ENCODE measurements around the gene ZNF678. TPM values are rescaled to one million over a fixed set of nuclear protein-coding genes. Genes with fewer than 3 reads are reported as not detected.
"Not testable (repeated sequence)": the region's sequence is repeated elsewhere in the genome, so short reads cannot be mapped to it uniquely, and the experiment has no call there.

Gene ZNF678
- total RNA-seq, 1 donor from 2014 or later, result 7.1 TPM

DNA sequence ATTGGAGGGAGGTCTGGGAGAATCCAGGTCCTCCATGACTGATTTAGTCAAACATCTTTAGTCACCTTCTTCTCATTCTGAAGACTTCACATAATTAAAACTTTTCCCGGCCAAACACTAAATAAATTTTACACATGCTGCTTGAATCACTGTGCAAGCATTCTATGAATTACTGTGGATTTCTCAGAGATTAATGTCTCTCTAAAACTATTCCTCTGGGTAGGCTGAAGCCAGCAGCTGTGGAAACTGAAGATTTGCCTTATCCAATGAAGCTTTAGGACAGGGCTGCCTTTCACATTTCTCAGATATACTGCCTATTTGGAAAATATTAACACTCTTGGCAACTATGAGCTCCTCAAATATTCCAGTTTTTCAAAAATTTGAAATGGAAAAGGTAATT is 110.1 kb downstream of the ZNF678 start:
- H3K4me3 ChIP-seq (ENCODE audit: low read depth, low read length), result no peak overlapping the region
- TF ChIP-seq, protein P1, sequence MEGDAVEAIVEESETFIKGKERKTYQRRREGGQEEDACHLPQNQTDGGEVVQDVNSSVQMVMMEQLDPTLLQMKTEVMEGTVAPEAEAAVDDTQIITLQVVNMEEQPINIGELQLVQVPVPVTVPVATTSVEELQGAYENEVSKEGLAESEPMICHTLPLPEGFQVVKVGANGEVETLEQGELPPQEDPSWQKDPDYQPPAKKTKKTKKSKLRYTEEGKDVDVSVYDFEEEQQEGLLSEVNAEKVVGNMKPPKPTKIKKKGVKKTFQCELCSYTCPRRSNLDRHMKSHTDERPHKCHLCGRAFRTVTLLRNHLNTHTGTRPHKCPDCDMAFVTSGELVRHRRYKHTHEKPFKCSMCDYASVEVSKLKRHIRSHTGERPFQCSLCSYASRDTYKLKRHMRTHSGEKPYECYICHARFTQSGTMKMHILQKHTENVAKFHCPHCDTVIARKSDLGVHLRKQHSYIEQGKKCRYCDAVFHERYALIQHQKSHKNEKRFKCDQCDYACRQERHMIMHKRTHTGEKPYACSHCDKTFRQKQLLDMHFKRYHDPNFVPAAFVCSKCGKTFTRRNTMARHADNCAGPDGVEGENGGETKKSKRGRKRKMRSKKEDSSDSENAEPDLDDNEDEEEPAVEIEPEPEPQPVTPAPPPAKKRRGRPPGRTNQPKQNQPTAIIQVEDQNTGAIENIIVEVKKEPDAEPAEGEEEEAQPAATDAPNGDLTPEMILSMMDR (conservative IDR thresholded peaks at IDR 0.05; ENCODE audit: low read depth, low read length), result no peak
- DNase-seq (ENCODE audit: low read depth), result no peak

GRCh38 chr1:227685807-227686206 is 122.5 kb downstream of the ZNF678 start:
- TF ChIP-seq, protein P1 (conservative IDR thresholded peaks at IDR 0.05; ENCODE audit: low read depth, low read length), result no peak
- no peak overlapping the region for H3K4me3 ChIP-seq (ENCODE audit: low read depth, low read length)
- no peak for DNase-seq (ENCODE audit: low read depth)

- DNase-seq (ENCODE audit: low read depth), result no peak
- TF ChIP-seq, protein P1 (conservative IDR thresholded peaks at IDR 0.05; ENCODE audit: low read depth, low read length), result no peak
- H3K4me3 ChIP-seq (ENCODE audit: low read depth, low read length), result no peak overlapping the region
Observed at GRCh38 chr1:227697321-227697864, 134.0 kb downstream of the ZNF678 start.

DNA sequence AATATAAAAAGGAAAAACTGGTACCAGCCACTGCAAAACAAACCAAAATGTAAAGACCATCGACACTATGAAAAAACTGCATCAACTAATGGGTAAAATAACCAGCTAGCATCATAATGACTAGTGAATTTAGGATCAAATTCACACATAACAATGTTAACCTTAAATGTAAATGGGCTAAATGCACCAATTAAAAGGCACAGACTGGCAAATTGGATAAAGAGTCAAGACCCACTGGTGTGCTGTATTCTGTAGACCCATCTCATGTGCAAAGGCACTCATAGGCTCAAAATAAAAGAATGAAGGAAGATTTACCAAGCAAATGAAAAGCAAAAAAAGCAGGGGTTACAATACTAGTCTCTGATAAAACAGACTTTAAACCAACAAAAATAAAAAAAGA is 138.3 kb downstream of the ZNF678 start:
- H3K4me3 ChIP-seq (ENCODE audit: low read depth, low read length); DNase-seq (ENCODE audit: low read depth): not testable (repeated sequence)

DNA sequence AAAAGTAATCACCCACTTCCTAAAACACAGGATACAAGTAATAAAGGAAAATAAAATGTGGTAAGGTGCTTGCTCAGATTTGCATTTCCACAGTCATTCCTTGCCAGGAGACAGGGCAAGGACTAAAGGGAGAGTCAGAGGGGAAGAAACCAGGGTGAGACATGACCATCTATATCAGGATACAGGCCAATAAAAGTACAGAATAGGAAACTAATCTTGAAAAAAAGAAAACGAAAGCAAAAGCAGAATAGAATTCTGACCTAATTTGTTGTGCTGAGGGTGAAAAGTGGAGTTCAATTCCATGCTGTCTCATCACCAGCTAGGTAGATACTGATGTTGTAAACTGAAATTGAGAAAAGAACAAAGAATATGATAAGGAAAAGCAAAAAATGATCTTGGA is 144.5 kb downstream of the ZNF678 start:
- TF ChIP-seq, protein P1 (conservative IDR thresholded peaks at IDR 0.05; ENCODE audit: low read depth, low read length), result no peak
- no peak overlapping the region for H3K4me3 ChIP-seq (ENCODE audit: low read depth, low read length)
- no peak for DNase-seq (ENCODE audit: low read depth)

- no peak for DNase-seq (ENCODE audit: low read depth)
- H3K4me3 ChIP-seq (ENCODE audit: low read depth, low read length), result no peak overlapping the region
- TF ChIP-seq, protein P1 (conservative IDR thresholded peaks at IDR 0.05; ENCODE audit: low read depth, low read length), result no peak
Observed at GRCh38 chr1:227709451-227709850, 146.1 kb downstream of the ZNF678 start.

- DNase-seq (ENCODE audit: low read depth); H3K4me3 ChIP-seq (ENCODE audit: low read depth, low read length): not testable (repeated sequence)
Observed at GRCh38 chr1:227710474-227710873, 147.1 kb downstream of the ZNF678 start.

- TF ChIP-seq, protein P1 (conservative IDR thresholded peaks at IDR 0.05; ENCODE audit: low read depth, low read length), result no peak
- no peak for DNase-seq (ENCODE audit: low read depth)
- H3K4me3 ChIP-seq (ENCODE audit: low read depth, low read length), result no peak overlapping the region
Observed at GRCh38 chr1:227712648-227713047, 149.3 kb downstream of the ZNF678 start.
